Fibroblast of peridontal ligament (primary cell): ENCODE data around the gene MFAP4.
A peak's percentile ranks its signal among the peaks of the same experiment; 100 is the strongest.
"Not testable (repeated sequence)": the region's sequence is repeated elsewhere in the genome, so short reads cannot be mapped to it uniquely, and the experiment has no call there.

Source experiments
- DNase-seq: peaks from one replicate; pipeline ENCODE4 v3.0.0-alpha.2; 2010; ENCODE audit errors: extremely low read depth

The MFAP4 gene

GRCh38 chr17:19370493-19370960 is 16.5 kb downstream of the MFAP4 start:
- DNase-seq = no peak

DNA sequence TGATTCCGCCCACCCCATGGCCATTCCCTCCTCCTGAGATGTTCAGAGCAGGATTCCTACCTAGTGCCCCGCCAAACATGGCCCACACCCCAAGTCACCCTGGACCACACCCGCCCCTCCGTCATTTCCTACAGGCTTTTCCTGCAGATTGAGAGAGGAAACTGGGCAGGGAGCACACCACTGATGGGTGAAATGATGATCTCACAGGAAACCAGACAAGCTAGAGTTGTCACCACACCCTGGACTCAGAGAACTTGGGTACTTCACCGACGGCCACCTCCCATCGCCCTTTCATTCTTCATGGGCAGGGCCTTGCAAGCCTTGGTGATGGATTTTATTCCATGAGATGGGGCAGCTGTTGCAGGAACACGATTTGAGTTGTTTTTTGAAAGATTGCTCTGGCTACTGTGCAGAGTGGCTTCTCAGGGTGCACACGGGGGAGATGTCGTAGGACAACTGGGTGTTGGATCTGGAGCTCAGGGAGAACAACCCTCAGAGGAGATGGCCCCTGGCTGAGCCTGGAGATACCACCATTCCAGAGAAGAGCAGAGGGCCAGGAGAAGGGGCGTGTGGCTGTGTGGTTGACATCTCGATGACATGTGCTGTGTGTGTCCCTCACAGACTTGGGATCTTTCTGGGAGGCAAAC is 17.0 kb downstream of the MFAP4 start:
- DNase-seq = no peak

GRCh38 chr17:19369107-19369778 is 17.7 kb downstream of the MFAP4 start:
- no peak for DNase-seq

DNA sequence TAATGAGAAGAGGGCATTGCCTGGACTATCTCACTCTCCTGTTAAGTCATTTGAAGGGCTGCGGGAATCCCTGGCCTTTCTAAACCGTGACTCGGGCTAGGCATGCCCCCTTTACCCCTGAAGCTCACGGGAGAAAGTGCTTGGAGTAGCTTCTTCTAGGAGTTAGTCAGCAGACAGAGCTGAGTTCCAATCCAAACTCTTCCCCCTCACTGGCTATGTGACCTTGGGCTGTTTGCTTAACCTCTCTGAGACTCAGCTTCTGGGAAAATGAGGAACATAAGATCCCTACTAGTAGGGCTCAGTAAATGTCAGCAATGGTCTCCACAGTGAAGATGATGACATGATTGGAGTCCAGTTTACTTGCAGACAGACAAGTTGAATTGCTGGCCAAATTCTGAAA is 18.8 kb downstream of the MFAP4 start:
- no peak for DNase-seq

DNA sequence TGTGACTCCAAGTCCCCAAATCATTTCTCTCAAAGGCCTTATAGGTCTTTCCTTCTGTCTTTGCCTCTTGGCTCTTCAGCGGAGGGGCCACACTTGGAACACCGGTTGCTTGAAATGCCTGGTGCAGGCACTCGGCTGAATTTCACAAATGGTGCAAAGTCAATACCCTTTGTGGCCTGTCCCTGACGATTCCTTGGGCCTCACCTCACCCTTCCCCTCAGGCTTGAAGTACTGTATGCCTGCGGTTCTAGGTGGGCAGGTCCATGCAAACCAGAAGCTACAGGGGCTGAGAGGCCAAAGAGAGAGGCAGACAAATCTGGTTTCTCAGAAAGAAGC is 20.4 kb downstream of the MFAP4 start:
- DNase-seq = no peak

DNA sequence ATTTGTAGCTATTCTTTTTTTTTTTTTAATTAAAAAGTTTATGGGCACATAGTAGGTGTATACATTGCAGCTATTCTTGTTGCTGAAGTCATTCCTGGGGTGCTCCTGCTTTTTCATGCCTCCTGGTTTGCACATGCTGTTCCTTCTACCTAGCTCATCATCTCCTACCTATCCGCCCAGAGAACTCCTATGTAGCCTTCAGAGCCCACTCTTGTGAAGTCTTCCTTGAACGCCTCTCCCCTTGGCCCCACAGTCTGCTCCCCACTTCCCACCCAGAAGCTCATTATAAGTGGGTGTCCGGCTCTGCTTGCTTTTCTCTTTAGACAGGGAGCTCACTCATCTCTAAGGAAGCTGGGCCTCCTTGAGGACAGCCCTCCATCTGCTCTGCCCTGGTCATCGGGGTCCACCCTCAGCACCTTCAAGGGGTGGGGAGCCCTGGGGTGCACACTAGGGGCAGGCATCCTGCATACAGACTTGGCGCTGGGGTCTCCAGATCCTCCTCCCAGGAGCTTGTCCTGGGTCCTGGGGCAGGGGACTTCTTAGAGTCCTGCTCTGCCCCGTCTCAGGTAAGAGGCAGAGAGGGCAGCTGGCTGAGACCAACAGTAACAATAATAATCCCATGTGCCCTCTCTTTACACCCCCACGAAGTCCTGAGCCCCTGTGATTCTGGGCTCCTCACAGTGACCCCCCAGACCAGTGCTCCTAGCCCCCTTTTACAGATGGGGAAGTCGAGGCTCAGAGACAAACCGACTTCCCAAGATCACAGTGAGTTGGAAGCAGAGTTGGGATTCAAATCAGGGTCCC is 21.0 kb downstream of the MFAP4 start:
- DNase-seq = no peak

DNA sequence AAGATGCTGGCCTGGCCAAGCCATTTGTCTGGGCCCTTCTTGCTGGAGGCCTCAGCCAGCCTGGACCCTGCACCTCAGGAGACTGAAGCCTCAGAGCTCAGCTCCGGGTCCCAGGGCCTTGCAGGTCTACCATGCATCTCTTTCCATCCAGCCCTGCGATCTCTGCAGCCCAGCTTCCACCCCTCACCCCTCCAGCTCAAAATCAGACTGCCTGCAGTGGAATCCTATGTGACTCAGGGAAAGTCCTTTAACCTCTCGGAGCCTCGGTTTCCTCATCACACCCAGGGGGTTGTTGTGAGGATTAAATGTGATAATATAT is 21.5 kb downstream of the MFAP4 start:
- no peak for DNase-seq

GRCh38 chr17:19364699-19365498 is 22.1 kb downstream of the MFAP4 start:
- DNase-seq = no peak

GRCh38 chr17:19363460-19364035 is 23.4 kb downstream of the MFAP4 start:
- no peak for DNase-seq

- DNase-seq = no peak
Observed at GRCh38 chr17:19363114-19363438, 23.9 kb downstream of the MFAP4 start.

DNA sequence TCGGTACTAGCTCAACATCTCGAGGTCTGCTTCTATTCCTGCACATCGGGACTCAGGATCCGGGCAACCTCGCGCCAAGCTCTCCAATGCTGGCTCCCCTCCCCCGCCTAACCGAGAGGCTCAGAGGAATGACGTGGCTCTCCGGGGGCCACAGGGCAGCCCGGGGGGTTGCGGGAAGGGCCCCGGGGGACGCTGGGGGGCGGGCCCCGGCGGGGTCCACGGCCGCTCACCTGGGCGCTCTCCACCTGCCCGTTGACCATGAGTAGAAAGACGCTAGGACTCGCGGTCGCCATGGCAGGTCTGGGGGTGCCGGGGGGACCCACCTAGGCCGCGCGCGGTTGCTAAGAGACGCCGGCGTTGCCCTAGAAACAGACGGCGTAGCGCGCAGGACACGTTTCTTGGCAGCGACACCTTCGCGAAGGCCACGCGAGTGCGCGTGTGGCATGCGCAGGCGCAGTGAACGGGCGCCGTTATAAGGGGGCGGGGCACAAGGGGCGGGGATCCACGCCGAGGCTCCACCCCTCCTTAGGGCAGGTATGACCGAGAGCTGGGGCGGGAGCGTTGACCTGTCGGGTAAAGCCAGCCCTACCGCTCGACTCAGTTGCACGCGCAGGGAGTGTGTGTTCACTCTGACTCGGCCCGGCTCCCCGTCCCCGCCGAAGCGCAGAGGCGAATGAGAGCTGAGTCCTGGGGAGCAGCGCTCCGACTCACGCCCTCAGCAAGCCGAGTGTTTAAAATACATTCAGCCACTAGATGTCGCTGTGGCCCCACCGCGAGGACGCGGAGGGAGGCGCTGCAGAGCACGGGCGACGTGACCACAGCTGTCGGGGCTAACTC is 24.5 kb downstream of the MFAP4 start, which contains the start of gene B9D1:
TSS of gene B9D1 (minus strand) at position 447 of the 837 bp plus-strand sequence. CDS start at position 293, 154 bp downstream.
- peak; percentile 92 for DNase-seq

- no peak for DNase-seq
Observed at GRCh38 chr17:19361944-19362276, 25.1 kb downstream of the MFAP4 start.

DNA sequence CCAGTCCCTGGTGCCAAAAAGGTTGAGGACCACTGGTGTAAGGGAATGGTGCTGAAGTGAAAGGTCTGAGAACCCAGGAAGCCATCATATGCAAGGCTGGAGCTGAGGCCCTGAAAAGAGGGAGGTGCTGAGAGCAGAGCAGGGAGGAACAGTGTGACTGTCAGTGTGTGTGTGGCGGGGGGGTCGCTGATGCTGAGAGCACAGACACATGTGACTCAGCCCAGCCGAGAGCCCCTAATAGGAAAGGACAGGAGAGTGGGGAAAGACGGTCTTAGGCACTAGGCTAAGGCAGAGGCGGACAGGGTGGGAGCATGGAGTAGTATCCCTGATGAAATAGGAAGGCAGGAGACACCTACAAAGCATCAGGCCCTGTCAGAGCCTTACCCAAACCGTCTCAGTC is 25.7 kb downstream of the MFAP4 start:
- no peak for DNase-seq

DNA sequence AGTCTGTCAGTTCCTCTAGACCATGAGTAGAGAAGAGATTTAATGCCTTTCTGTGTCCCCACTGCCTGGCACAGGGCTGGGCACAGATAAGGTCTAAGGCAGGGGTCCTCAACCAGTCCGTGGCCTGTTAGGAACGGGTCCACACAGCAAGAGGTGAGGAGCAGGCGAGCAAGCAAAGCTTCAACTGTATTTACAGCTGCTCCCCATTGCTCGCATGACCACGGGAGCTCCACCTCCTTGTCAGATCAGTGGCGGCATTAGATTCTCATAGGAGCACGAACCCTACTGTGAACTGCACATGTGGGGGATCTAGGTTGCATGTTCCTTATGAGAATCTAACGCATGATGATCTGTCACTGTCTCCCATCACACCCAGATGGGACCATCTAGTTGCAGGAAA is 26.2 kb downstream of the MFAP4 start:
- no peak for DNase-seq

- DNase-seq = no peak
Observed at GRCh38 chr17:19359856-19360255, 27.1 kb downstream of the MFAP4 start.

DNA sequence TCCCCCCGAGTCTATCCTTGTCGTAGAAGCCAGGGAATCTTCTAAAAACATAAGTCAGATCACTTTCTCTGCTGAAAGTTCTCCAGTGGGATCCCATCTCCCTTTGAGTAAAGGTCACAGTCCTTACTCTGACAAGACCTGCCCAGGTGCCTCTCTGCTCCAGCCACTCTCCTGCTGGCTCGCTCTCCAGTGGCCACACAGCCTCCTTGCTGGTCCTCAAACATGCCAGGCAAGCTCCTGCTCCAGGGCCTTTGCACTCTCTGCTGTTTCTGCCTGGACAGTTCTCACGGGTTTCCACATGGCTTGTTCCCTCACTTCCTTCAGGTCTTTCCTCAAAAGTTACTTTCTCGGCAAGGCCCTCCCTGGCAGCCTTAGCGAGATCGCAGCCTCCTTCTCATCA is 27.8 kb downstream of the MFAP4 start:
- no peak for DNase-seq

GRCh38 chr17:19357761-19358160 is 29.2 kb downstream of the MFAP4 start:
- DNase-seq = no peak

DNA sequence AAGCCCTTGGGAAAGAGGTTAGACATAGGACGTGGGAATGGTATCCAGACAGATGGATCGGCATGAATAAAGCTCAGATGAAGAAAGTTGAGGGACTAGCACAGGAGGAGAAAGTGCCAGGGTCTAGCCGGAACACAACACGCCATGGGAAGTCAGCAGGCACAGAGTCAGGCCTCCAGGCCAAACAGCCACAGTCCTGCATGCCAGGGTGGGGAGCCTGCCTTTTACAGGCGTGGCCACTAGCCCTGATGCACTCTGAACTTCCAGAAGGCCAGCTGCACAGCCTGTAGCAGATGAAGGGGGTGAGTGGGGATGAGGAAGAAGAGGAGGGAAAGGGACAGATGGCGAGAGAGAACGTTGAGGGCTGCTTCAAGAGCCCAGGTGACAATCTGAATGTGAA is 29.6 kb downstream of the MFAP4 start:
- DNase-seq = no peak

GRCh38 chr17:19354748-19355147 is 32.2 kb downstream of the MFAP4 start:
- no peak for DNase-seq

- DNase-seq = not testable (repeated sequence)
Observed at GRCh38 chr17:19353401-19353800, 33.6 kb downstream of the MFAP4 start.

GRCh38 chr17:19348806-19349205 is 38.2 kb downstream of the MFAP4 start:
- DNase-seq = no peak
